ENCODE results near the gene RIPOR3.
"Not testable (repeated sequence)": the region's sequence is repeated elsewhere in the genome, so short reads cannot be mapped to it uniquely, and the experiment has no call there.

The RIPOR3 gene

GRCh38 chr20:50628853-50629669 is 62.3 kb downstream of the RIPOR3 start:
- DNase-seq = no peak

GRCh38 chr20:50628332-50628731 is 63.0 kb downstream of the RIPOR3 start:
- DNase-seq = no peak

- no peak for DNase-seq
Measured at GRCh38 chr20:50627747-50628146, 63.6 kb downstream of the RIPOR3 start.

DNA sequence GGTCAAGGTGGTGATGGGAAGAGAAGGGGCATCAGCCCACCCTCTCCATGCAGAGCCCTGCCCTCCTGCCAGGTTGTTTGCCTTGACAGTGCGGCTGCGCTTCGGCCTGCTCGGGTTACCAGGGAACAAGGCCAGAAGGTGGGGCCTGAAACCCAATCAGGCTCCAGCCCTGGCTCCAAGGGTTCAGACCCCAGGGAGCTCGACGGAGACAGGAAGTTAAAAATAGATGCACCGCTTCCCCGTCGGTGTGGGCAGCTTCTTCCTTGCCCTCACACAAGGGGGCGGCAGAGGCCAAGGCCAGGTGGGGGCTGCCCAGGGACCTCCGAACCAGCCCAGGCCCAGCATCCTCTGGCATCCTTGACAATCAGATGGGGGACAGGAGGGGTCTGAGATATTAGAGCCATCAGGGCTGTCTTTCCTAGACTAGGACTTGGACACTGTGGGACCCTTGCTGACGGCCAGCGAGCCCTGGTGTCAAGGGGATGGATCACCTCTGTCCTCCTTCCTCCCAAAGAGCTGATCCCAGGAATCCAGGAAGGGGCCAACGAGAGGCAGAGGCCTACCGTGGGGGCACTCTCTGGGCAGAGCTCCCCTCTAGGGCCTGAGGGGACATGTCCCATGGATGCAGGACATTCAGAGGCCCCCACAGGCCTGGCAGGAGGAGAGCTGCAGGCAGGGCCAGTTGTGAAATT is 65.2 kb downstream of the RIPOR3 start:
- no peak for DNase-seq

DNA sequence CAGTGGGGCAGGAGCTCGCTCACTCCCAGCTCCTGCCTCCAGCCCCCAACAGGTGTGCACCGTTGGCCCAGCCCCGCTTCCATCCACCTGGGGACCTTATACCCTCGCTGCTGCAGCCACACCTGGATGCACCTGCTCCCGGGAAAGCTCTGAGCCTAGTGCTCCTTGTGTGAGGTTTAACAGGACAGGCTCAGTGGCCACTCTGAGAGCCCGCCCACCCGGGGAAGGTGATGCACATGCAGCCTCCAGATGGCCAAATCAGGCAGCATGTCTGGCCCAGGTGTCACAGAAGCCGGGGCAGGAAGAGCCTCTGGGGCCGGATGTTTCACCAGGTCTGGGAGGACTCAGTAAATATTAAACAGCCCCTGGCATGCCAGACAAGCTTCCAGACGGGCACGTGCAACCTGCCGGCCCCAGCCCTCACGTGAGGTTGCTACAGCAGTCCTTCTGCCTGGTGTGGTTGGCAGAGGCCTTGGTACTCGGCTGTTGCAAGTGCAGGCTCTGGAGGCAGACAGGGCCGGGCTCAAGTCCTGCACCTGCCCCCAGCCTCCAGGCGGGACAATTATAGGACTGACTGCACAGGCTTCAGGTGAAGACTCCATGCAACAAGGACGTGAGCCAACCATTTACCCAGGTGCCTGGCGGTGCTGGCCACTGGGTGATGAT is 66.9 kb downstream of the RIPOR3 start:
- DNase-seq = no peak

DNA sequence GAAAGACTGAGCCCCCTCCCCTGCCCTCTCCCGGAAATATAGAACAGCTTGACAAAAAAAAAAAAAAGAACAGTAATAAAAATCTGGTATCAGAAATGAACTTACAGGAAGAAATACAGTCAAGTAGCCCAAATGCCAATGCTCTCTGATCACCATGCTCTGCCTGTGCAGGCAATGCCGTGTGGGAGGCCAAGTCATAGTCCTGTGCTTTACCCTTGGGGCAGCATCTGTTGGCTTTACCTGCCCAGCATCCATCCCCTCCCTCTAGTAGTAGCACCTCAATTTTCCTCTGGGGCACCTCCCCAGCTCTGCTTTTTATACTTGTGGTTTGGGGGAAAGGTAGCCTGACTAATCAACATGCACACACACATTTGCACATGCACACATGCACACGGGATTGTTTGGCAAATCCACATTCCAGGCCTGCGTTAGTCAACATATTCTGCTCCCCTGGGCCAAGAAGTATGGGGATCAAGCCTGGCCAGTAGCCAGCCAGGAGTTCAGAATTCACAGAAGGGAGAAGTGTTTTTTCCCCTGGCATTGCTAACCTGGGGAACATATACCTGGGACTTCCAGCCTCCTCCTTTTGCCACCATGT is 70.2 kb downstream of the RIPOR3 start:
- DNase-seq = no peak

GRCh38 chr20:50620459-50620858 is 70.9 kb downstream of the RIPOR3 start:
- not testable (repeated sequence) for DNase-seq

DNA sequence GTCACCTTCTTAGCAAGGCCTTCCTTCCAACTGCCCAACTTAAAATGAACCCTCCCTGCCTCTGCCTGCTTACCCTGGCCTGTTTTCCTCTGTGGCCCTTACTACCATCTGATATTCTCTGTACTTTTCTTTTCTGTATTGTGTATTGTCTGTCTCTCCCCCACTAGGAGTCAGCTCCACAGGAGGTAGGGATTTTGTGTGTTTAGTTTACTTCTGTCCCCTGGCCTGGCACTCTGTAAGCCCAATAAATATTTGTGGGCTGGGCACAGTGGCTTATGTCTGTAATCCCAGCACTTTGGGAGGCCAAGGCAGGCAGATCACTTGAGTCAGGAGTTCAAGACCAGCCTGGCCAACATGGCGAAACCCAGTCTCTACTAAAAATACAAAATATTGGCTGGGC is 72.8 kb downstream of the RIPOR3 start:
- no peak for DNase-seq

DNA sequence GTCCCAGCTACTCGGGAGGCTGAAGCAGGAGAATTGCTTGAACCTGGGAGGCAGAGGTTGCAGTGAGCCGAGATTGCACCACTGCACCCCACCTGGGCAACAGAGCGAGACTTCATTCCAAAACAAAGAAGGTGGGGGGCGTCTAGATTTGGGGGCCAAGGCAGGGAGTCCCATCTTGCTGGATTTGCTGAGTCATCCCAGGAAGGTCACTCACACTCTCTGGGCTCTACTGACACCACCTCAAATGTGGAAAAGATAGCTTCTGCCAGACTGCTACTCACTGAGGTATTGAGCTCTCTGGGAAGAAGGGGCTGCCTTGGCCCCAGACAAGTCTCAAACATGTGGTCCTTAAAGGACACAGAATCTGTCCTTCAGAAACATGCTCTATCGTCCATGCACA is 74.3 kb downstream of the RIPOR3 start:
- no peak for DNase-seq

DNA sequence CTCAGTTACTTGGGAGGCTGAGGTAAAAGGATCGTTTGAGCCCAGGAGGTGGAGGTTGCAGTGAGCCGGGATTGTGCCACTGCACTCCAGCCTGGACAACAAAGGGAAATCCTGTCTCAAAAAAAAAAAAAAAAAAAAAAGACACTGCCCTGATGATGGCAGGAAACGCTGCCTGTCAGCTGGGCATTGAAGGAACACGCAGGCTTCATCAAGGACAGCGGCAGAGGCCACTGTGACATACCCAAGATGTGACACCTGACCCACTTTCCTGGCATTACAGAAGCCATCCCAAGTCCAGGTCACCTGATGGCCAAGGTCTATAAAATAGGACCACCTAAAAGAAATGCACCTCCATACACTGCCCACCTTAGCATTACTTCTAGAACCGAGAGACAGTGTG is 75.9 kb downstream of the RIPOR3 start:
- DNase-seq = no peak

DNA sequence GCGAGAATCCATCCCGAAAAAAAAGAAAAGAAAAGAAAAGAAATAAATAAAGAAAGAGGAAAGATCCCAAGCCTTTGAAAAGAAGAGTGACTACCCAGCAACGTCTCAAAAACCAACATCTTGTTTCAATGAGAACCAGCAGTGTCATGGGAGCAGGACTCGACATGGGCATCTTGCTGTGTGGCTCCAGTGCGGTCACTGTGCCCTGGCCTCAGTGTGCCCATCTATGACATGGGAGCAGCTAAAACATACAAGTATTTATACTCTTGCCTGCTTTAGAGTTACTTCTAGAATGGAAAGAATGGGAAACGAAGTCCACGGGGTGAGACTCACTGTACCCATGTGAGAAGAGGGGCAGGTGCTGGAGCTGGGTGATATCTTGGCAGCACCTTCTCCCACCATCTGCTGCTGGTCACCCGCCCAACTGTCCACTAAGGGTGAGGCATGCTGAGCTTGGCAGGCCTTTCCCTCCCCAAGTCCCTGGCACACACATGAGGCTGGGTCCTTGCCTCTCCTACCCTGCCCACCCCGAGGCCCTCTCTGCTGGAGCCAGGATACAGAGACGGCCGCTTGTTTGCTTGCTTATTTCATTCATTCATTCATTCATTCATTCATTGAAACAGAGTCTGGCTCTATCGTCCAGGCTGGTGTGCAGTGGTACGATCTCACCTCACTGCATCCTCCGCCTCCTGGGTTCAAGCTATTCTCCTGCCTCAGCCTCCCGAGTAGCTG is 77.7 kb downstream of the RIPOR3 start:
- DNase-seq = no peak

DNA sequence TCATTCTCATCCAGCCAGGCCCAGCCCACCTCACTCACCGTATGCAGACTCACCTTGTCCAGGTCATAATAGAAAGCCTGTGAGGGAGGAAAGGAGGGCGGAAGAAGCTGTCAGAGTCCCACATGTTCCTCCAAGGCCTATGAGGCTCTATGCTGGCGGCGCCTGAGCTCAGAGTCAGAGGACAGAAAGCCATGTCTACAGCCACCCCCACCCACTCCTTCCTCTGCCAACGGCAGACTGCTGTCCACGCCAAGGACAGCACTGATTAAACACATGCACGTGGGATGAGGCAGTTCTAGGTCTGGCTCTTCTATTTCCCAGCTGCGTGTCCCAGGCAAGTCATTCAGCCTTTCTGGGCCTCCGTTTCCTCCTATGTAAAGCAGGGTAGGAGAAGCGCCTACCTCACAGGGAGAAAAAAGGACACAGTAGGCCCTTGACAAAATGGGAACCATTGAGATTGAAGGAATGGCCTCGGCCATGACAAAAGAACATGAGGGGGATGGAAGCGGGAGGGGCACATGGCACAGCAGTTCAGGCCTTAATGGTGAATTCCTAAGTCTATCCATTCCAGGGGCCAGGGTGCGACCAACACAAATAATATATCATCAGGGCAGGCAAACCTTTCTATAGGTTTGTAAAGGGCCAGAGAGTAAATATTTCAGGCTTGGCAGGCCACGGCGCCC is 80.1 kb downstream of the RIPOR3 start:
- no peak for DNase-seq

GRCh38 chr20:50610212-50610718 is 81.1 kb downstream of the RIPOR3 start:
- no peak for DNase-seq

DNA sequence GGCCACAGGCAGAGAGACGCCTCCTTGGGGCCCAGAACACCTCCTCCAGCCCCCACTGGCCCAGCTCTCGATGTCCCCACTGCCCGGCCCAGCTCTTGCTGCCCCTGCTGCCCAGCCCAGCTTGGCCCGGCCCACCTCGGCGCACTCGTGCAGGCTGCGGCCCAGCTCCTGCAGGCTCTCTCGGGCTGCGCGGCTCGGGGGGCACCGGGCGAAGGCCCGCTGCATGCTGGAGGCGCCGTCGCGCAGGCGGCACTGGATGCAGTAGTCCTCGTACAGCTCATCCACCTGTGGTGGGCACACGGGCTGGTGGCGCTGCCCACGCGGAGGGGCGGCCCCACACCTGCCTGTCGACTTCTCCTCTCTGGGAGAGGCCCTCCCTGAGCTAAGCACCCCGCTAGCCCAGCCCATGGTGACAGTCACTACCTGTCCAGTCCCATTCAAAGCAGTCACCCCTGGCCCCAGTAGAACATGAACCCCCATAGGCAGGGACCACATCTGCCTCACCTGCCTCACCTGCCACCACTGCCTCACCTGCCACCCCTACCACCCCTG is 81.8 kb downstream of the RIPOR3 start:
- no peak for DNase-seq

DNA sequence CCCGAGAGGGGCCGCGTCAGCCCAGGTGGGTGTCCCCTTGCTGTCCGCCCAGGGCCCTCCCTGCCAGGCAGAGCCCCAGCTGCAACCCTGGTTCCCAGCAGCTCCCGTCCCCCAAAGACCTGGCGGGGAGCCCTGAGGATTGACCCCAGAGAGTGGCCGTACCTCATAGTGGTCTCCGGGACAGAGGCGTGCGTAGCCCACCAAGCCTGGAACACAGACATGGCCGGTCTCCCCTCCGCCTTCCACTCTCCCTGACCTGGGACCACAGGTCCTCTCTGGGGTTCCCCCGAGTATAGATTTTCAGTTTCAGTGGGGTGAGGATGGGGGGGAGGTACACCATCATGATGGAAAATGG is 82.6 kb downstream of the RIPOR3 start:
- DNase-seq = no peak

- no peak for DNase-seq
Measured at GRCh38 chr20:50607850-50608749, 83.2 kb downstream of the RIPOR3 start.

DNA sequence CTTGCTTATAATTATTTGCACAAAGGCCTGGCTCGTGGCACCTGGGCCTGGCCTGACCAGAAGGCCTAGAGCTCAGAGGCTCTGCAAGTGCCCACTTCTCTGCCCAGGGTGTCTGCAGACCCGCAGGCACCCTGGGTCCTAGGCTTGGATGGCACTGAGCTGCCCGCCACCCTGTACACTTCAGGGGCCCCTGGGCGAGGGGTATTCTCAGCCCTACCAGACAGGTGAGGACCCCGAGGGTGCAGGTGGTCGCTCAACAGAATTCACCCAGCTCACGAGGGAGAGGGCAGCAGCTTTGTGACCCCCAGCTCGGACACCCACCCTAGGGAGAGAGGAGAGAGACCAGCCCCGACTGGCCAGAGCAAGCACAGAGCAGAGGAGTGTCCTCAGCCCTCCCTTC is 83.9 kb downstream of the RIPOR3 start:
- DNase-seq = no peak

DNA sequence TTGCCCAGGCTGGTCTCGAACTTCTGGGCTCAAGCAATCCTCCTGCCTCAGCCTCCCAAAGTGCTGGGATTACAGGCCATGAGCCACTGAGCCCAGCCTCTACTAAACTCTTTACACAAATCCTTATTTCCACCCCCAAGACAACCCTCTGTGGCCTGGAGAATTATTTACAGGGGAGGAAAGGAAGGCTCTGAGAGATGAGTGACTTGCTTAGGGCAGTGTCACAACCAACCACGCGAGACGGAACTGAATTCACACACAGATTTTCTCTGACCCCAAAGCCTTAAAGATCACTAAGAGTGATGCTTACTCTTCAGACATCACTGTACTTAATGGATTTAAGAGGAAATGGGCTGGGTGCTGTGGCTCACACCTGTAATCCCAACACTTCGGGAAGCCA is 86.2 kb downstream of the RIPOR3 start:
- no peak for DNase-seq

- no peak for DNase-seq
Measured at GRCh38 chr20:50604451-50604850, 86.9 kb downstream of the RIPOR3 start.

DNA sequence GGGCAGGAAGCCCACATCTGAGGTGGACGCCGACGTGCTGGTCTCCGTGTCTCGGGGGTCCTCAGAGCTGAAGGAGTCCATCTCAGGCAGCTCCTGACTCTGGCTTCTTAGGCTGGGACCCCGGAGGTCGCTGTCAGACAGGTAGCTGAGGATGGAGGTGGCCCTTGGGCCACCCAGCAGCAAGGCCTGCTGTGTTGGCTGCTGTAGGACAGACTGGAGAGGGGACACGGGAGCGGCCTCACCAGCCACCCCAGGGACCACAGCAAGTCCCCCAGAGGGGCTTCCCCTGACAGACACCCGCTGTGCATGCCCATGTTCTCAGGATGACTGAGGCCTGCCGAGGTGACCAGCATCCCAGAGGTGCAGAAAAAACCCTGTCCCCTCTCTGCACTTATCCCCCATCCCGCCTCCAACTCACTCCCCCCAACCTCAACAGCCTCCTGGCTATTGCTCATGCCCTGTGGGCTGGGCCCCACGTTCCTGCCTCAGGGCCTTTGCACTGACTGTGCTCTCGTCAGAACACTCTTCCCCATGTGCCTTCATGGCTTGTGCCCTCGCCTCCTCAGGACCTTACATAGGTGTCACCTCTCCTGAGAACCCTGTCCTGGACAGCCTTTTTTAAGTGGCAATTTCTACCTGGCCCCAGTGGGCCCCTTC is 88.8 kb downstream of the RIPOR3 start:
- no peak for DNase-seq
